ENCODE results near the gene TRDN. TPM values are rescaled to one million over a fixed set of nuclear protein-coding genes. Genes with fewer than 3 reads are reported as not detected.

The TRDN gene
- total RNA-seq, 1 donor from 2014 or later, result 0.34 TPM

DNA sequence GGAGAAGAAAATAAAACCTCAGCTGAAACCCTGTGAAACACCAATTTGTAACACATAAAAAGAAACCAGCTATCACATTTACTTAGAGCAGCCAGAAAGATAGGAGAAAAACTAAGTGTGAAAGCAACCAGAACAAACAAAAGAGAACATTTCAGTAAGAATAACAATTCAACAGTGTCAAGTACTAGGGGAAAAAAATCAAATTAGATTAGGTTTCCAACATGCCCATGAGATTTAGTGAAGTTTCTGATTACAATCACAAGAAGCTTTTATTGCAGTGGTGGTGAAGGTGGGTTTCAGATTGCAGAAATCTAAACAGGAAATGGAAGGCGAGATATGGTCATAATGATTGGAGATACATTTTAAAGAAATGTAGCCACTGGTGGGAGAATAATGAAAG, 22.1 kb upstream of the TRDN start:
- H3K36me3 Mint-ChIP-seq, result no peaks in the 10 kb centered on the region
- no peak for DNase-seq (ENCODE audit: low spot score in 2 of 2, unreplicated experiment in 2 of 2)

DNA sequence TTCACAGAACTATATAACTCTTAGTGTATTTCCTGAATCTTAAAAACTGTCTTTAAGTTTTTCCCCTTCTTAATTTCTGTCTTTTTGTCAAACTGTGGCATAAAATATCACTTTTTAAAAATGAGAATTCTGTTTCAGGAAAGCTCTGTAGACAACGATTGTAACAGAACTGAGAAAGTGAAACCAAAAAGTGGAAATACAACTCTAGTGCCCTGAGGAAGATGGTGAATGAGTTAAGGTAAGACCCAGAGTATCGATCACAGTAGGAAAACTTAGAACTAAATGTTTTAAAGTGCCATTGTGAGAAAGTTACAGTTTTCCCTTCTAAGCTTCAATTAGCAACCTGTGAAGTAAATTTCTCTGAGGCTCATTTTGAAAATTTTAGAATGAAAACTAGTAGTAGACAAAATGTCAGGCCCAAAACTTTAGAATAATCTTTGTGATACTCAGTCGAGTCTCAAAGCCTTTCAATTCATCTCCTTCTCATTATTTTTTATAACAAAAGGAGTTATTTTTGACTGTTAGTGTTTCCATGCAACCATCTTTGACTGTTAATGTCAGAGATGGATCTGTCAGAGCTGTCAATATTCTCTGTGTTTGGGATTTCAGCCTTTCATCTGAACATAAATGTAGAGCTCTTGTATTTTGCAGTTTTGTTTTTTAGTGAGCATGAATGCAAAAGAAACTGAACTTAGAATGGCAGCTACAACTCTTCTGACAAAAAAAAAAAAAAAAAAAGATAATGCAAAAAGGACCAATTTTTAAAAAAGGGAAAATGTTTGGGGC, 19.0 kb upstream of the TRDN start:
- no peaks in the 10 kb centered on the region for H3K27me3 Mint-ChIP-seq (ENCODE audit: low read depth)
- peaks cover 8% of the 10 kb centered on the region for H3K9me3 Mint-ChIP-seq
- no peaks in the 10 kb centered on the region for H3K4me1 Mint-ChIP-seq
- DNase-seq (ENCODE audit: low spot score in 2 of 2, unreplicated experiment in 2 of 2), result no peak
- H3K4me3 Mint-ChIP-seq, result no peak overlapping the region
- TF ChIP-seq, protein P1, sequence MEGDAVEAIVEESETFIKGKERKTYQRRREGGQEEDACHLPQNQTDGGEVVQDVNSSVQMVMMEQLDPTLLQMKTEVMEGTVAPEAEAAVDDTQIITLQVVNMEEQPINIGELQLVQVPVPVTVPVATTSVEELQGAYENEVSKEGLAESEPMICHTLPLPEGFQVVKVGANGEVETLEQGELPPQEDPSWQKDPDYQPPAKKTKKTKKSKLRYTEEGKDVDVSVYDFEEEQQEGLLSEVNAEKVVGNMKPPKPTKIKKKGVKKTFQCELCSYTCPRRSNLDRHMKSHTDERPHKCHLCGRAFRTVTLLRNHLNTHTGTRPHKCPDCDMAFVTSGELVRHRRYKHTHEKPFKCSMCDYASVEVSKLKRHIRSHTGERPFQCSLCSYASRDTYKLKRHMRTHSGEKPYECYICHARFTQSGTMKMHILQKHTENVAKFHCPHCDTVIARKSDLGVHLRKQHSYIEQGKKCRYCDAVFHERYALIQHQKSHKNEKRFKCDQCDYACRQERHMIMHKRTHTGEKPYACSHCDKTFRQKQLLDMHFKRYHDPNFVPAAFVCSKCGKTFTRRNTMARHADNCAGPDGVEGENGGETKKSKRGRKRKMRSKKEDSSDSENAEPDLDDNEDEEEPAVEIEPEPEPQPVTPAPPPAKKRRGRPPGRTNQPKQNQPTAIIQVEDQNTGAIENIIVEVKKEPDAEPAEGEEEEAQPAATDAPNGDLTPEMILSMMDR (IDR thresholded peaks at IDR 0.05; ENCODE audit: unreplicated experiment), result no peak
- H3K36me3 Mint-ChIP-seq, result no peaks in the 10 kb centered on the region
- no peak overlapping the region for H3K27ac Mint-ChIP-seq

More for the DNA sequence above, 22.1 kb upstream of the TRDN start:
- H3K27me3 Mint-ChIP-seq (ENCODE audit: low read depth), result no peaks in the 10 kb centered on the region
- no peak overlapping the region for H3K27ac Mint-ChIP-seq
- peaks cover 4% of the 10 kb centered on the region for H3K4me1 Mint-ChIP-seq
- no peaks in the 10 kb centered on the region for H3K9me3 Mint-ChIP-seq
- H3K4me3 Mint-ChIP-seq, result no peak overlapping the region
- TF ChIP-seq, protein P1 (IDR thresholded peaks at IDR 0.05; ENCODE audit: unreplicated experiment), result no peak

DNA sequence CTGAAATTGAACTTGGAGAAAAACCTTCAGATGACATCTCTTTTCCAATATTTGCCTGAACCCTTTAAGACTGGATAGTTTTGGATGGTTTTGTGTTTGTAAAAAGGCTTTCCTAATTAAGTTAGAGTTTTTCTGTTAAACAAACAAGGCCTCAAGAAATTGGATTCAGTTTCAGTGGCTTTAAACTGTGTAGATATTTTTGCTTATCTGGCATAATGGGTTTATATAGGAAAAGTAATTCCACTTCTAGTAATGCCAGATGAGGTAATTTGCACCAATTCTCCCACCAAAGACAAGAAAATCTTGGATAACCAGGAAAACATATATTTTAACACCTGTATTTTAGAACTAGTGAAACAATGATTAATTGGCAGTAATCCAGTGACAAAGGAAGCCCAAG, 12.0 kb upstream of the TRDN start:
- Mint-ChIP-seq H3K9me3 (peaks cover 23% of the 10 kb centered on the region), H3K4me3 (no peak overlapping the region), H3K36me3 (no peaks in the 10 kb centered on the region), H3K27me3 (ENCODE audit: low read depth) (no peaks in the 10 kb centered on the region), H3K4me1 (no peaks in the 10 kb centered on the region), H3K27ac (no peak overlapping the region)
- TF ChIP-seq, protein P1 (IDR thresholded peaks at IDR 0.05; ENCODE audit: unreplicated experiment), result no peak
- no peak for DNase-seq (ENCODE audit: low spot score in 2 of 2, unreplicated experiment in 2 of 2)

DNA sequence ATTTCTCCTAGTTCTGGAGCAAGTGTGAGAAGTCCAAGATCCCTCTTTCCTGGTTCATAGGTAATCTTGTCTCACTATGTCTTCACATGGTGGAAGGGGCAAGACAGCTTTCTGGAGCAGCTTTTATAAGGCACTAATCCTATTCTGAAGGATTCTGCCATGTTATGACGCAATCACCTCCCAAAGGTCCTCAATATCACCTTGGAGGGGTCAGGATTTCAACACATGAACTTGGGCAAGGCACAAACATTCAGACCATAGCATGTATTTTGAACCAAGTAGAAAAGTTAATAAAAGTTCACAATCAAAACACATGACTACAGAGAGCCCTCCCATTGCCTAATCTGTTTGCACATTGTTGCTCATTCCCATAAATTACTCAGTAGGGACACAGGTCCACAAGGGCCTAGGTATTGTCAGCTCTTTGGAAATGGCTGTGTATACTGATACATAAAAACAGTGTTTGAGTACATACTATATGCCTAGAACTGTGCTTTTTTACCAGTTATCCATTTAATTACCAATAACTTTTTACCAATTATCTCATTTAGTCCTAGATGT, 11.3 kb upstream of the TRDN start:
- TF ChIP-seq, protein P1 (IDR thresholded peaks at IDR 0.05; ENCODE audit: unreplicated experiment), result no peak
- no peaks in the 10 kb centered on the region for H3K36me3 Mint-ChIP-seq
- no peaks in the 10 kb centered on the region for H3K27me3 Mint-ChIP-seq (ENCODE audit: low read depth)
- peaks cover 23% of the 10 kb centered on the region for H3K9me3 Mint-ChIP-seq
- no peak overlapping the region for H3K27ac Mint-ChIP-seq
- no peaks in the 10 kb centered on the region for H3K4me1 Mint-ChIP-seq
- no peak overlapping the region for H3K4me3 Mint-ChIP-seq
- no peak for DNase-seq (ENCODE audit: low spot score in 2 of 2, unreplicated experiment in 2 of 2)

DNA sequence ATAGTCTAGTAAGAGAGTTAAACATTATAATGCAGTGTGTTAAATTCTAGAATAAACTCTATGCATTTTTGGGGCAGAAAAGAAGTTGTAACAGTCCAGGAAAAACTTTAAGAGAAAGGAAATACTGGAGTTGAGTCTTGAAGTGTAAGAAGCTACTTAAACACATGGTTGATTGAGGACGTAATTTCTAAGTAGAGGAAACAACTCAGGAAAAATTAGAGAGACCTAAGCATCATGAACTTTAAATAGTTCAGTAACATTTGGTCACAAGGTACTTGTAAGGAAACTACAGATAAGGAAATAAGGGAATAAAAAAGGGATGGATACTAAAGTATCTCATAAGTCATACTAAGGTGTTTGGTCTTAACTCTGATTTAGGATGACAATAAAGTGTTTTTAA, 4.7 kb upstream of the TRDN start:
- H3K9me3 Mint-ChIP-seq, result peaks cover 1% of the 10 kb centered on the region
- TF ChIP-seq, protein P1 (IDR thresholded peaks at IDR 0.05; ENCODE audit: unreplicated experiment), result no peak
- H3K27me3 Mint-ChIP-seq (ENCODE audit: low read depth), result no peaks in the 10 kb centered on the region
- no peak for DNase-seq (ENCODE audit: low spot score in 2 of 2, unreplicated experiment in 2 of 2)
- no peak overlapping the region for H3K4me3 Mint-ChIP-seq
- peaks cover 34% of the 10 kb centered on the region for H3K4me1 Mint-ChIP-seq
- H3K27ac Mint-ChIP-seq, result no peak overlapping the region
- no peaks in the 10 kb centered on the region for H3K36me3 Mint-ChIP-seq
